B cell (primary cell): ENCODE measurements around the gene METRNL. TPM values are rescaled to one million over a fixed set of nuclear protein-coding genes. Genes with fewer than 3 reads are reported as not detected.
"Not testable (repeated sequence)": the region's sequence is repeated elsewhere in the genome, so short reads cannot be mapped to it uniquely, and the experiment has no call there.

Experiments used
- ATAC-seq: fragments of 200-7000 bp; cut with Tn5 transposase; one replicate; pipeline ENCODE4 v1.10.0; 2021; ENCODE audit warnings: low read depth, mild to moderate bottlenecking, moderate number of reproducible peaks, moderate library complexity
- CTCF ChIA-PET: fragments of 350-600 bp; sonication (Branson Sonifier 250); formaldehyde crosslinking; loops from one replicate; lab custom pipeline; 2021; ENCODE audit warnings: antibody characterized with exemption, inconsistent platforms; lab: Charles Lee
- POLR2A ChIA-PET: fragments of 350-600 bp; sonication (Branson Sonifier 250); formaldehyde crosslinking; loops from one replicate; lab custom pipeline; 2021; ENCODE audit warnings: antibody characterized with exemption; lab: Charles Lee
- DNase-seq: peaks from one replicate; pipeline ENCODE4 v3.0.0; 2013
- H2AFZ ChIP-seq: 2 replicates; pipeline ENCODE4 v1.6.1; 2012; ENCODE audit warnings: mild to moderate bottlenecking, low read depth, low read length; ENCODE audit not compliant: insufficient read depth, poor library complexity, severe bottlenecking
- H3K27ac ChIP-seq, 2 donors: 1 replicate in 1 of 2; 2 replicates in 1 of 2; pipeline ENCODE4 v1.5.1; 2012 to 2013; ENCODE audit warnings: low read length in 2 of 2, mild to moderate bottlenecking in 2 of 2, moderate library complexity in 1 of 2
- H3K27me3 ChIP-seq, 4 experiments: fragments of 200-600 bp in 1 of 4; sonication (generic) in 1 of 4; replicated peaks in 1 of 4; 1 replicate in 2 of 4; 2 replicates in 2 of 4; pipeline versions ENCODE4 v1.6.1 to v1.7.0; 2013 to 2016; ENCODE audit warnings: low read length in 3 of 4, mild to moderate bottlenecking in 2 of 4, mixed read lengths in 1 of 4, moderate library complexity in 1 of 4; ENCODE audit not compliant: insufficient read depth in 4 of 4, control insufficient read depth in 3 of 4; ENCODE audit errors: control extremely low read depth in 1 of 4
- H3K36me3 ChIP-seq, 2 experiments: replicated peaks in 1 of 2; 1 replicate in 1 of 2; 2 replicates in 1 of 2; pipeline versions ENCODE4 v1.6.1 to v1.7.1; 2013; ENCODE audit warnings: low read length in 1 of 2; ENCODE audit not compliant: insufficient read depth in 2 of 2, control insufficient read depth in 1 of 2; ENCODE audit errors: control extremely low read depth in 1 of 2, extremely low read depth in 1 of 2
- H3K4me1 ChIP-seq, 2 donors: fragments of 200-600 bp in 1 of 2; sonication (generic) in 1 of 2; 1 replicate in 1 of 2; 2 replicates in 1 of 2; pipeline versions ENCODE4 v1.5.1 to v1.6.1; 2013 to 2017; ENCODE audit warnings: low read length in 2 of 2; ENCODE audit not compliant: control insufficient read depth in 2 of 2, insufficient read depth in 2 of 2
- H3K4me2 ChIP-seq: replicated peaks from 2 replicates; pipeline ENCODE3; 2012; ENCODE audit warnings: mild to moderate bottlenecking, low read depth, low read length; ENCODE audit not compliant: poor library complexity, severe bottlenecking
- H3K4me3 ChIP-seq, 5 experiments: fragments of 200-600 bp in 1 of 5; sonication (generic) in 1 of 5; 1 replicate in 3 of 5; 2 replicates in 2 of 5; pipeline versions ENCODE4 v1.5.1 to v1.7.0; 2011 to 2016; ENCODE audit warnings: low read length in 4 of 5, mild to moderate bottlenecking in 4 of 5, low read depth in 2 of 5, control low read depth in 1 of 5, moderate library complexity in 1 of 5; ENCODE audit not compliant: insufficient read depth in 1 of 5; ENCODE audit errors: control extremely low read depth in 1 of 5, extremely low read depth in 1 of 5
- H3K79me2 ChIP-seq: fragments of 200-600 bp; sonication (generic); one replicate; pipeline ENCODE4 v1.6.0; 2016; ENCODE audit warnings: low read length; ENCODE audit not compliant: control insufficient read depth, insufficient read depth
- H3K9ac ChIP-seq: fragments of 200-600 bp; sonication (generic); 2 replicates; pipeline ENCODE4 v1.6.1; 2017; ENCODE audit warnings: mild to moderate bottlenecking, low read length, moderate library complexity
- H3K9me3 ChIP-seq, 3 donors: one replicate each; pipeline versions ENCODE4 v1.6.1 to v1.7.1; 2013; ENCODE audit warnings: low read length in 2 of 3; ENCODE audit not compliant: control insufficient read depth in 2 of 3, insufficient read depth in 1 of 3; ENCODE audit errors: control extremely low read depth in 1 of 3
- H4K20me1 ChIP-seq: 2 replicates; pipeline ENCODE4 v1.6.0; 2012; ENCODE audit warnings: mild to moderate bottlenecking, low read length; ENCODE audit not compliant: insufficient read depth, control insufficient read depth, poor library complexity, severe bottlenecking
- H3K27ac Mint-ChIP-seq: one replicate; pipeline ENCODE4 v1.8.0; 2021; ENCODE audit warnings: mixed read lengths
- H3K27me3 Mint-ChIP-seq: one replicate; pipeline ENCODE4 v1.8.0; 2021; ENCODE audit warnings: mixed read lengths
- H3K4me1 Mint-ChIP-seq: one replicate; pipeline ENCODE4 v1.8.0; 2021; ENCODE audit warnings: mixed read lengths
- H3K4me3 Mint-ChIP-seq: one replicate; pipeline ENCODE4 v1.8.0; 2021; ENCODE audit warnings: mixed read lengths
- H3K9me3 Mint-ChIP-seq: one replicate; pipeline ENCODE4 v1.8.0; 2022; ENCODE audit warnings: mixed read lengths; ENCODE audit not compliant: insufficient read depth
- CTCF ChIP-seq: fragments of 200-600 bp; IDR thresholded peaks from one replicate; pipeline ENCODE4 v1.8.0; 2022; ENCODE audit warnings: antibody characterized with exemption, mild to moderate bottlenecking
- EZH2 ChIP-seq: IDR thresholded peaks from 2 replicates; pipeline ENCODE4 v1.6.1; 2012; ENCODE audit warnings: borderline replicate concordance, low read depth, mild to moderate bottlenecking, moderate library complexity, low read length; ENCODE audit not compliant: insufficient read depth, poor library complexity, severe bottlenecking
- WGBS: methylation state at CpG from one replicate; pipeline ENCODE4 v1.1.5; 2013; ENCODE audit warnings: missing lambda C conversion rate; ENCODE audit not compliant: insufficient coverage; 5-methylcytosine and 5-hydroxymethylcytosine counted together
- intact Hi-C: fragments of 100-400 bp; cut with micrococcal nuclease; formaldehyde crosslinking; loops from one replicate; pipeline ENCODE4 v1.10.0; 2022
- polyA plus RNA-seq: library from polyadenylated mRNA; depleted of rRNA; stranded (reverse); fragments of >200 nt; gene quantifications from 2 replicates; pipeline ENCODE4 v1.2.3, GENCODE V29; 2012
- total RNA-seq, 2 donors: library from RNA; stranded (reverse); fragments of 120-200 nt in 1 of 2; gene quantifications; 1 replicate in 1 of 2; 2 replicates in 1 of 2; pipeline versions ENCODE4 v1.2.3 to v1.2.4, GENCODE V29; 2013 to 2022

The METRNL gene
- total and polyA plus RNA-seq, 2 donors (not counting 1 experiment from before 2014, with no cell fraction given): 11.8 to 18.4 TPM

- Histone ChIP-seq H3K36me3 (peaks cover 2 to 16% of the 10 kb centered on the region in 2 experiments), H3K9ac (no peak overlapping the region), H3K4me2 (no peak overlapping the region), H2AFZ (no peak overlapping the region), H3K79me2 (peaks cover 8% of the 10 kb centered on the region), H4K20me1 (no peaks in the 10 kb centered on the region), H3K4me3 (no peak overlapping the region), H3K9me3 (peaks cover 6 to 21% (median 20%) of the 10 kb centered on the region in 3 donors), H3K27me3 (no peaks in the 10 kb centered on the region), H3K4me1 (no peaks in the 10 kb centered on the region), H3K27ac (no peak overlapping the region)
- ATAC-seq (no peak), DNase-seq (no peak)
- Mint-ChIP-seq H3K27ac (no peak overlapping the region), H3K4me1 (no peaks in the 10 kb centered on the region), H3K9me3 (peaks cover 13% of the 10 kb centered on the region), H3K4me3 (no peak overlapping the region), H3K27me3 (no peaks in the 10 kb centered on the region)
- 100% methylated on average over 1 of the region's 3 CpGs for WGBS
- ChIA-PET CTCF (no interaction called here), POLR2A (no interaction called here)
- no peak for TF ChIP-seq CTCF
- no peak for TF ChIP-seq EZH2
- intact Hi-C loops: loop anchor here (10.0 kb wide), 1 partner anchor 57 kb away; no protein-coding TSS in a partner anchor
These were observed 38.1 kb upstream of the METRNL start for GRCh38 chr17:83041305-83041704.

GRCh38 chr17:83042522-83043158 is 36.8 kb upstream of the METRNL start:
- Mint-ChIP-seq H3K9me3 (peaks cover 13% of the 10 kb centered on the region), H3K4me1 (no peaks in the 10 kb centered on the region), H3K27me3 (no peaks in the 10 kb centered on the region), H3K4me3 (no peak overlapping the region), H3K27ac (no peak overlapping the region)
- Histone ChIP-seq H3K27ac (no peak overlapping the region), H3K4me1 (no peaks in the 10 kb centered on the region), H3K9ac (no peak overlapping the region), H4K20me1 (no peaks in the 10 kb centered on the region), H3K4me2 (no peak overlapping the region), H3K27me3 (no peaks in the 10 kb centered on the region), H3K4me3 (no peak overlapping the region), H3K36me3 (peaks cover 2 to 7% of the 10 kb centered on the region in 2 experiments), H3K79me2 (peaks cover 8% of the 10 kb centered on the region), H3K9me3 (peaks cover 7 to 24% (median 24%) of the 10 kb centered on the region in 3 donors), H2AFZ (no peak overlapping the region)
- POLR2A ChIA-PET: no interaction called here
- ATAC-seq: no peak
- DNase-seq: no peak
- intact Hi-C loops: loop anchor here (10.0 kb wide), 1 partner anchor 58 kb away; no protein-coding TSS in a partner anchor
- CTCF ChIA-PET: no interaction called here
- TF ChIP-seq EZH2: no peak
- TF ChIP-seq CTCF: no peak
- WGBS: 100% methylated on average over 1 of the region's 8 CpGs

- H3K4me3 Mint-ChIP-seq, H3K79me2 ChIP-seq, CTCF ChIA-PET, H3K9ac ChIP-seq, DNase-seq, H3K27ac Mint-ChIP-seq, H3K4me1 ChIP-seq, H3K27me3 ChIP-seq, H3K4me1 Mint-ChIP-seq, H3K36me3 ChIP-seq, POLR2A ChIA-PET, H3K4me3 ChIP-seq, H3K27me3 Mint-ChIP-seq, H4K20me1 ChIP-seq, H3K27ac ChIP-seq, ATAC-seq, H2AFZ ChIP-seq, H3K4me2 ChIP-seq: not testable (repeated sequence)
- H3K9me3 Mint-ChIP-seq: peaks cover 13% of the 10 kb centered on the region
- WGBS: 99% methylated on average over 15 of the region's 18 CpGs
- peaks cover 7 to 24% (median 24%) of the 10 kb centered on the region in 3 donors for H3K9me3 ChIP-seq
- intact Hi-C loops: loop anchor here (10.0 kb wide), 1 partner anchor 60 kb away; no protein-coding TSS in a partner anchor
These were observed 34.9 kb upstream of the METRNL start for GRCh38 chr17:83044479-83044878.
